Activated T-cell treated with anti-CD3 and anti-CD28 coated beads, Interleukin-2, amount 50 U/mL, for 48 hours (primary cell): ENCODE data around the gene ZFP3.
"Not testable (repeated sequence)": the region's sequence is repeated elsewhere in the genome, so short reads cannot be mapped to it uniquely, and the experiment has no call there.

Experiments
- DNase-seq, 2 experiments: peaks; one replicate each; pipeline ENCODE4 v3.0.0-alpha.2; 2020

Gene ZFP3

GRCh38 chr17:5078106-5079028 lies at the start of gene ZFP3:
Gene ZFP3, plus strand, starts transcription at chr17:5078467. Its CDS starts 13,038 bp downstream, at chr17:5091505.
- peak; percentile 85 to 87 for DNase-seq

- not testable (repeated sequence) for DNase-seq
Observed at GRCh38 chr17:5030168-5030567, 48.1 kb upstream of the ZFP3 start.

- peak; percentile 90 to 93 for DNase-seq
Observed at GRCh38 chr17:5031365-5032082, 46.7 kb upstream of the ZFP3 start.

- DNase-seq = no peak
Observed at GRCh38 chr17:5032865-5033264, 45.4 kb upstream of the ZFP3 start.

GRCh38 chr17:5033352-5034015 lies 44.8 kb upstream of the ZFP3 start:
- DNase-seq = no peak

GRCh38 chr17:5034063-5034462 lies 44.2 kb upstream of the ZFP3 start:
- DNase-seq = no peak

GRCh38 chr17:5034651-5035050 lies 43.6 kb upstream of the ZFP3 start:
- no peak for DNase-seq

GRCh38 chr17:5035315-5035714 lies 43.0 kb upstream of the ZFP3 start, which contains the start of gene SLC52A1:
Gene SLC52A1, minus strand, starts transcription at chr17:5035426. Its CDS starts 820 bp downstream, at chr17:5034606.
- DNase-seq = no peak

GRCh38 chr17:5042157-5043022 lies 35.9 kb upstream of the ZFP3 start:
- DNase-seq = peak in 1 of 2 experiments; percentile 41

GRCh38 chr17:5043524-5043923 lies 34.7 kb upstream of the ZFP3 start:
- DNase-seq = no peak

- DNase-seq = no peak
Observed at GRCh38 chr17:5044630-5045029, 33.6 kb upstream of the ZFP3 start.

- DNase-seq = no peak
Observed at GRCh38 chr17:5045496-5045895, 32.8 kb upstream of the ZFP3 start.

GRCh38 chr17:5047446-5047845 lies 30.8 kb upstream of the ZFP3 start:
- DNase-seq = no peak

- peak in 1 of 2 experiments; percentile 44 for DNase-seq
Observed at GRCh38 chr17:5049314-5049841, 28.9 kb upstream of the ZFP3 start.

- no peak for DNase-seq
Observed at GRCh38 chr17:5050278-5050677, 28.0 kb upstream of the ZFP3 start.

GRCh38 chr17:5055543-5055942 lies 22.7 kb upstream of the ZFP3 start:
- DNase-seq = no peak

GRCh38 chr17:5065227-5065744 lies 13.0 kb upstream of the ZFP3 start:
- no peak for DNase-seq

- DNase-seq = no peak
Observed at GRCh38 chr17:5068236-5068635, 10.0 kb upstream of the ZFP3 start.

GRCh38 chr17:5069724-5070123 lies 8.5 kb upstream of the ZFP3 start:
- no peak for DNase-seq

GRCh38 chr17:5075472-5075871 lies 2.8 kb upstream of the ZFP3 start:
- DNase-seq = not testable (repeated sequence)

- DNase-seq = not testable (repeated sequence)
Observed at GRCh38 chr17:5077275-5077674, 992 bp upstream of the ZFP3 start.

- DNase-seq = no peak
Observed at GRCh38 chr17:5077781-5078105, 524 bp upstream of the ZFP3 start.
